Measurements from ENCODE around the gene VAMP8.

The VAMP8 gene

GRCh38 chr2:85604568-85605339 lies 27.4 kb downstream of the VAMP8 start:
- Histone ChIP-seq H3K4me1 (ENCODE audit: insufficient read depth, low read length, severe bottlenecking) (peaks cover 11% of the 10 kb centered on the region), H3F3A (ENCODE audit: insufficient read depth, low read length) (no peaks in the 10 kb centered on the region), H3K27ac (ENCODE audit: low read depth, low read length, poor library complexity, severe bottlenecking) (no peak overlapping the region), H3K4me2 (ENCODE audit: low read length) (no peak overlapping the region), H3K9ac (ENCODE audit: low read length) (no peak overlapping the region), H4K20me1 (ENCODE audit: insufficient read depth, low read length) (no peaks in the 10 kb centered on the region), H3K4me3 (ENCODE audit: low read depth, low read length, poor library complexity, severe bottlenecking) (no peak overlapping the region), H3K79me2 (ENCODE audit: insufficient read depth, low read length) (no peaks in the 10 kb centered on the region), H3K27me3 (ENCODE audit: insufficient read depth, low read length) (no peaks in the 10 kb centered on the region), H3K36me3 (ENCODE audit: insufficient read depth, low read length) (peaks cover 30% of the 10 kb centered on the region), H3K9me2 (ENCODE audit: low read depth, low read length) (no peaks in the 10 kb centered on the region), H2AFZ (ENCODE audit: low read length) (no peak overlapping the region), H3K9me3 (ENCODE audit: low read length) (no peaks in the 10 kb centered on the region)
- TF ChIP-seq EZH2 (IDR thresholded peaks at IDR 0.05; ENCODE audit: borderline replicate concordance, low read length): no peak
- TF ChIP-seq, protein P1, sequence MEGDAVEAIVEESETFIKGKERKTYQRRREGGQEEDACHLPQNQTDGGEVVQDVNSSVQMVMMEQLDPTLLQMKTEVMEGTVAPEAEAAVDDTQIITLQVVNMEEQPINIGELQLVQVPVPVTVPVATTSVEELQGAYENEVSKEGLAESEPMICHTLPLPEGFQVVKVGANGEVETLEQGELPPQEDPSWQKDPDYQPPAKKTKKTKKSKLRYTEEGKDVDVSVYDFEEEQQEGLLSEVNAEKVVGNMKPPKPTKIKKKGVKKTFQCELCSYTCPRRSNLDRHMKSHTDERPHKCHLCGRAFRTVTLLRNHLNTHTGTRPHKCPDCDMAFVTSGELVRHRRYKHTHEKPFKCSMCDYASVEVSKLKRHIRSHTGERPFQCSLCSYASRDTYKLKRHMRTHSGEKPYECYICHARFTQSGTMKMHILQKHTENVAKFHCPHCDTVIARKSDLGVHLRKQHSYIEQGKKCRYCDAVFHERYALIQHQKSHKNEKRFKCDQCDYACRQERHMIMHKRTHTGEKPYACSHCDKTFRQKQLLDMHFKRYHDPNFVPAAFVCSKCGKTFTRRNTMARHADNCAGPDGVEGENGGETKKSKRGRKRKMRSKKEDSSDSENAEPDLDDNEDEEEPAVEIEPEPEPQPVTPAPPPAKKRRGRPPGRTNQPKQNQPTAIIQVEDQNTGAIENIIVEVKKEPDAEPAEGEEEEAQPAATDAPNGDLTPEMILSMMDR (IDR thresholded peaks at IDR 0.05; ENCODE audit: low read length): no peak

GRCh38 chr2:85605406-85606115 lies 28.2 kb downstream of the VAMP8 start:
- Histone ChIP-seq H2AFZ (ENCODE audit: low read length) (no peak overlapping the region), H3K27me3 (ENCODE audit: insufficient read depth, low read length) (no peaks in the 10 kb centered on the region), H3K4me3 (ENCODE audit: low read depth, low read length, poor library complexity, severe bottlenecking) (no peak overlapping the region), H4K20me1 (ENCODE audit: insufficient read depth, low read length) (no peaks in the 10 kb centered on the region), H3K4me2 (ENCODE audit: low read length) (no peak overlapping the region), H3K4me1 (ENCODE audit: insufficient read depth, low read length, severe bottlenecking) (peaks cover 17% of the 10 kb centered on the region), H3K9me3 (ENCODE audit: low read length) (no peaks in the 10 kb centered on the region), H3K36me3 (ENCODE audit: insufficient read depth, low read length) (peaks cover 30% of the 10 kb centered on the region), H3K9me2 (ENCODE audit: low read depth, low read length) (no peaks in the 10 kb centered on the region), H3K9ac (ENCODE audit: low read length) (no peak overlapping the region), H3K27ac (ENCODE audit: low read depth, low read length, poor library complexity, severe bottlenecking) (no peak overlapping the region), H3K79me2 (ENCODE audit: insufficient read depth, low read length) (no peaks in the 10 kb centered on the region), H3F3A (ENCODE audit: insufficient read depth, low read length) (no peaks in the 10 kb centered on the region)
- TF ChIP-seq EZH2 (IDR thresholded peaks at IDR 0.05; ENCODE audit: borderline replicate concordance, low read length): no peak
- TF ChIP-seq, protein P1 (IDR thresholded peaks at IDR 0.05; ENCODE audit: low read length): no peak

GRCh38 chr2:85606116-85606455 lies 28.7 kb downstream of the VAMP8 start:
- Histone ChIP-seq H3K9me3 (ENCODE audit: low read length) (no peaks in the 10 kb centered on the region), H2AFZ (ENCODE audit: low read length) (no peak overlapping the region), H3K4me2 (ENCODE audit: low read length) (no peak overlapping the region), H3F3A (ENCODE audit: insufficient read depth, low read length) (no peaks in the 10 kb centered on the region), H3K9me2 (ENCODE audit: low read depth, low read length) (no peaks in the 10 kb centered on the region), H3K4me1 (ENCODE audit: insufficient read depth, low read length, severe bottlenecking) (peaks cover 21% of the 10 kb centered on the region), H3K27me3 (ENCODE audit: insufficient read depth, low read length) (no peaks in the 10 kb centered on the region), H3K36me3 (ENCODE audit: insufficient read depth, low read length) (peaks cover 30% of the 10 kb centered on the region), H3K27ac (ENCODE audit: low read depth, low read length, poor library complexity, severe bottlenecking) (no peak overlapping the region), H3K4me3 (ENCODE audit: low read depth, low read length, poor library complexity, severe bottlenecking) (no peak overlapping the region), H3K9ac (ENCODE audit: low read length) (no peak overlapping the region), H4K20me1 (ENCODE audit: insufficient read depth, low read length) (no peaks in the 10 kb centered on the region), H3K79me2 (ENCODE audit: insufficient read depth, low read length) (no peaks in the 10 kb centered on the region)
- TF ChIP-seq, protein P1 (IDR thresholded peaks at IDR 0.05; ENCODE audit: low read length): no peak
- no peak for TF ChIP-seq EZH2 (IDR thresholded peaks at IDR 0.05; ENCODE audit: borderline replicate concordance, low read length)
